Inferior parietal cortex (tissue), 1 donor: Measurements from ENCODE around the gene EIF3K.

Experiments
- DNase-seq: peaks from one replicate; pipeline ENCODE4 v3.0.0-alpha.2; 2016; ENCODE audit errors: extremely low spot score

EIF3K gene

GRCh38 chr19:38649305-38650171 lies 30.6 kb downstream of the EIF3K start:
- no peak for DNase-seq

- DNase-seq: no peak
Measured at GRCh38 chr19:38650172-38650775, 31.3 kb downstream of the EIF3K start.

- no peak for DNase-seq
Measured at GRCh38 chr19:38650911-38651584, 32.1 kb downstream of the EIF3K start.

DNA sequence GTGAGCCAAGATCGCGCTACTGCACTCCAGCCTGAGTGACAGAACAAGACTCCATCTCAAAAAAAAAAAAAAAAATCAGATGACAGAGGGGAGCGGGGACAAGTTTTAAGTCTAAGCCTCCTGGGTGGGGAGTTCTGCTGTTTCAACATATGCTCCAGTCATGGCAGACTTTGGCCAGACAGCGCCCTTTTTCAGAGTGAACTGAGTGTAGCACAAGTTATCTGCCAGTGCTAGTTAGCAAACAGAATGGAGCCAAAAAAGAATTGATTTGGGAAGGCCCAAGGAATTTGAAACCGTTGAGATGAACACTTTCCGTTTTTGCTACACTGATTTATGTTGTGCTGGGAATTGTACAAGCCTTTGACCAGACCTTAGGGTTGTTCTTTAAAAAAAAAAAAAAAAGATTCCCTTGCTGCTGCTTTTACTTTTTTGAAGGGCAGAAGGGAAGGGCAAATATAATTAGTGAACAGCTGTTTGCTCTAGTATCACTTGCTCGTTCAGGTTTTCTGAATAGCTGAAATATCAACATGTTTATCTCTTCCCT lies 34.1 kb downstream of the EIF3K start:
- DNase-seq: no peak

DNA sequence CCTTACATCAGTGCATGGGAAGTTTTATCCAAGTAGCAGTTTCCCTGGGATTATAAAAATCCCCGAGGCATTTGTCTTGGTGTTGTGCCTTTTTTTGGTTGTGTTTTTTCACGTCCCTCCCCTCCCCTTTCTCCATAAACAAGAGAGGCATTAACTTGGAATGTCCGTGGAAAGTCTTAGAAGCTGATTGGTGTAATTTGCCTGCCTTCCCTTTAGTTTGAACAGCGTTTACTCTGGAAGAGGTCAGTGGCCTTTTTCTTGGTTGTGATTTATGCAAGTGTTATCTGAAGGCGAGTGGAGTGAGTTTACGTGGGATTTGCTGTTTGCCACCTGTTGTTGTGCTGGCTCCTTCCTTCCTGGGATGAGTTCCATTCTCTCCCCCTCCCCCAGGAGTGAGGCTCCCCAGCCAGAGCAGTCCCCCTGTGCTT lies 35.7 kb downstream of the EIF3K start:
- DNase-seq: no peak

- DNase-seq: no peak
Measured at GRCh38 chr19:38655148-38655824, 36.3 kb downstream of the EIF3K start.

GRCh38 chr19:38656171-38656981 lies 37.4 kb downstream of the EIF3K start:
- DNase-seq: no peak

- no peak for DNase-seq
Measured at GRCh38 chr19:38657633-38658222, 38.7 kb downstream of the EIF3K start.

GRCh38 chr19:38658462-38659306 lies 39.7 kb downstream of the EIF3K start:
- no peak for DNase-seq

DNA sequence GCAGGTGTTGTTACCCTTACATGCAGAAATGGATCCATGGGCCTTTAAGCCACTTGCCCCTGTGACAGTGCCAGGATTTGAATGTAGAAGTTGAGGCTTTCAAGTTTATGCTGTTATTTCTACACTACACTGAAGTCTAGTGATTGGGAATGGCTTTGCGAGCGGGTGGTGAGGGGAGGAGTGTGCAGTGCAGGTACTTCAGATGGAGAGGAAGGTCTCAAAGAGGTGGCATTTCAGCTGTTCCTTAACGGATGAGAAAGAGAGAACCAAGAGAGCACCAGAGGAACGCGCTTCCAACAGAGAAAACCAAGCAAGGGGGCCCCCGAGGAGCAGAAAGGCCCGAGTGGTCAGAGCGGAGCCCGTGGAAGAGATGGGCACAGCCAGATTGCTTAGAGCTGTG lies 41.7 kb downstream of the EIF3K start:
- no peak for DNase-seq

DNA sequence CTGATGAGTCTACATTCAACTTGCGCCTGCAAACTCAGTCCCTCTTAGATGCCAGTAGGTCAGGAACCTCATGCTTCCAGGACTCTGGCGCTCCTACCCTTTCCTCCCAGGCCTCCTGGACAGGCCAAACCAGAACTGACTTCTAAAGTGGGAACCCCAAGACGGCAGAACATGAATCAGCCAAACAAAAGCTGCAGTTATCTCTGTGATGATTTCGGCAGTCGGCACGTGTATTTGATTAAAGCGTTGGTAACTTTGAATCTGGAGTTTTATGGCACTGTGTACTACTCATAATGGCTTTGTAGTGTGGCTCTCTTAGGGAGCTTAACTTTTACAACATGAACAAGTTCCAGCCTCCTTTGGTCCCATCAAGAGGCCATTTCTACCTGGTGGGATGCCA lies 42.1 kb downstream of the EIF3K start:
- DNase-seq: no peak

DNA sequence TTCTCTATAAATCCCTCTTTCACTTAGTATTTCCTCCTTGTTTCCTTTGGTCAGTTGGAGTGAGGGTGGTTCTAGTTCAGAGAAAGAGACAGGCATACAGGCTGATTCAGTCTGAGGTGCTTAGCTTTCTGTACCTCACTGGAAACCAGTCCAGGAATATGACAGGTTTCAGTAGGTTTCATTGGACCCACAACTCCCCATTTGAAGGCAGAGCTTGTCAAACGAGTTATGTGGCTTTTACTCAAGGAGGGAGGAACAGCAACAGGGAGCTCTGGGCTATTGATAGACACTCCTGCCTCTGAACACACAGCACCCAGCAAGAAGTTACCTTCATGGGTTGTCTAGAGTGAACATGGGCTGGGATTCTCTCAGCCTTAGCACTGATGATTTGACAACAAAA lies 43.0 kb downstream of the EIF3K start:
- DNase-seq: no peak

DNA sequence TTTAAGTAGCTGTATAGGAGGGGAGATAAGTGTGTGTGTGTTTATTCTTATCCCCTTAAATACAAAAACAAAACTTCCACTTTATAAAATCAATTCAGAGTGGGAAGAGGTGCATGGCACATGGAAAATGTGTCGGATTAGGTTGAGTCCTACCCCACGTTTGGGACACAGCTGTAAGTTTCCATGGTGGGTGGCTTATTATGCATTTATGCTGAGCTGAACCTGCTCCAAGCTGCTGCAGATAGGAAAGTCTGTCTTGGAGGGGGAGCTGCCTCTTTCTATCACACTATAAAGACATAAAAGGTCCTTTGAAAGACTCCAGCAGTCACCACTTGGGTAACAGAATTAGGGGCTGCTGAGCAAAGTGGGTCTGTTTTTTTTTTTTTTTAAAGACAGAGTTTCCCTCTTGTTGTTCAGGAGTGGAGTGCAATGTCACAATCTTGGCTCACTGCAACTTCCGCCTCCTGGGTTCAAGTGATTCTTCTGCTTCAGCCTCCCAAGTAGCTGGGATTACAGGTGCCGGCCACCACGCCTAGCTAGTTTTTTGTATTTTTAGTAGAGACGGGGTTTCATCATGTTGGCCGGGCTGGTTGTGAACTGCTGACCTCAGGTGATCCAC lies 43.7 kb downstream of the EIF3K start:
- no peak for DNase-seq

- DNase-seq: no peak
Measured at GRCh38 chr19:38663156-38663651, 44.2 kb downstream of the EIF3K start.

DNA sequence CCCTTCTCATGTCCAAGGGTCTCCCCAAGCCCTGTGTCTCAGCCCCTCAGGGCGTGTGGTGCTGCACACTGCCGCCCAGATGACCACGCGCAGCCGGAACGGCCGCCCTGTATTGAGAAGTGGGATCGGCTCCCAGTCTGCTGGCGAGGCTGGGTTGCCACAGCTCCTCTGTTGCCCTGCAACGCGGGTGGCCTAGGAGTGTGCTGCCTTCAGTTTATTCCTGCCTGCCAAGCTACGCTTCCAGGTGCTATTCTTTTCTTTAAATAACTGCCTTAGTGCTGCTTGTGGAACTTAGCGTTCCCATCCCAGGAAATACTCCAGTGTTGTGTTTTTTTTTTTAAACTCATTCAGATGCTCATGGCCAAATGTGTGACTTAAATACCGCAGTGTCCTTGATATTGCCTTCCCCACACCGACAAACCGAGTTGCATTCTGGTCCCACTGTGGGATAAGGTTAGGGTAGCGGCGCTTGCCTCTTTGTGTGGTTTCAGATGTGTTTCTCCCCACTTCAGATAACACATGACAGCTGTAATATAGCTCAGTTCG lies 45.0 kb downstream of the EIF3K start:
- DNase-seq: no peak

GRCh38 chr19:38664503-38665211 lies 45.7 kb downstream of the EIF3K start:
- no peak for DNase-seq

- DNase-seq: no peak
Measured at GRCh38 chr19:38665219-38665931, 46.4 kb downstream of the EIF3K start.
